HCT116 (cell line): ENCODE measurements around the gene ANKRD29. TPM values are rescaled to one million over a fixed set of nuclear protein-coding genes. Genes with fewer than 3 reads are reported as not detected.
"Not testable (repeated sequence)": the region's sequence is repeated elsewhere in the genome, so short reads cannot be mapped to it uniquely, and the experiment has no call there.

Source experiments
- ATAC-seq: fragments of 200-7000 bp; cut with Tn5 transposase; 2 replicates; pipeline ENCODE4 v1.9.1; 2020; ENCODE audit warnings: mild to moderate bottlenecking, moderate library complexity
- BruUV-seq: library from RNA; stranded (reverse); fragments of 400-500 nt; replicated peaks from 2 replicates; lab custom pipeline; 2021; lab: Mats Ljungman, UMichigan
- CTCF ChIA-PET: fragments of 300-600 bp; sonication (Branson Sonifier 250); formaldehyde crosslinking; loops from one replicate; lab custom pipeline; 2021; ENCODE audit warnings: antibody characterized with exemption; lab: Charles Lee
- POLR2A ChIA-PET: fragments of 300-600, 350-600 bp; sonication (Branson Sonifier 250); formaldehyde crosslinking; loops from one replicate; lab custom pipeline; 2021; ENCODE audit warnings: antibody characterized with exemption; lab: Charles Lee
- RAD21 ChIA-PET, 2 experiments: fragments of 300-600 bp; sonication (Branson Sonifier 250); formaldehyde crosslinking; loops; one replicate each; lab custom pipeline; 2023; ENCODE audit warnings: low total read pairs in 2 of 2; ENCODE audit not compliant: uncharacterized antibody in 2 of 2, unreplicated experiment in 2 of 2, low non-redundant PET in 1 of 2; lab: Charles Lee
- DNase-seq: peaks from one replicate; pipeline ENCODE4 v3.0.0-alpha.2; 2010; ENCODE audit warnings: low read depth, low spot score
- H2AFZ ChIP-seq: fragments of 200-600 bp; shearing (Covaris generic), sonication (generic); 2 replicates; pipeline ENCODE4 v1.6.1; 2017; ENCODE audit warnings: low read depth, mixed run types, mixed read lengths, antibody characterized with exemption, low read length; ENCODE audit not compliant: poor library complexity, severe bottlenecking
- H3K27ac ChIP-seq: 2 replicates; pipeline ENCODE4 v1.5.1; 2012; ENCODE audit warnings: low read depth, low read length
- H3K27me3 ChIP-seq: fragments of 200-600 bp; sonication (generic); 2 replicates; pipeline ENCODE4 v1.6.1; 2016; ENCODE audit warnings: mixed run types, low read length, mixed read lengths; ENCODE audit not compliant: insufficient read depth
- H3K36me3 ChIP-seq, 2 experiments: fragments of 200-500 bp in 1 of 2; fragments of 200-600 bp in 1 of 2; sonication (Bioruptor generic) in 1 of 2; sonication (generic) in 1 of 2; 2 replicates each; pipeline versions ENCODE4 v1.5.1 to v1.6.1; 2014 to 2016; ENCODE audit warnings: low read length in 2 of 2, inconsistent platforms in 1 of 2, mixed read lengths in 1 of 2, mixed run types in 1 of 2; ENCODE audit not compliant: insufficient read depth in 2 of 2, control insufficient read depth in 1 of 2
- H3K4me1 ChIP-seq, 2 experiments: fragments of 200-600 bp in 1 of 2; sonication (generic) in 1 of 2; 2 replicates each; pipeline versions ENCODE4 v1.5.1 to v1.6.1; 2012 to 2017; ENCODE audit warnings: low read length in 2 of 2, inconsistent platforms in 1 of 2, mild to moderate bottlenecking in 1 of 2, mixed read lengths in 1 of 2, mixed run types in 1 of 2, moderate library complexity in 1 of 2; ENCODE audit not compliant: insufficient read depth in 2 of 2, control insufficient read depth in 1 of 2
- H3K4me2 ChIP-seq: fragments of 200-600 bp; sonication (generic); 2 replicates; pipeline ENCODE4 v1.6.1; 2017; ENCODE audit warnings: mixed run types, low read length, mixed read lengths
- H3K4me3 ChIP-seq, 2 experiments: fragments of 200-600 bp in 1 of 2; sonication (generic) in 1 of 2; replicated peaks in 1 of 2; 2 replicates each; pipeline ENCODE4 v1.5.1; 2011 to 2016; ENCODE audit warnings: low read length in 2 of 2, control low read depth in 1 of 2, low read depth in 1 of 2, mild to moderate bottlenecking in 1 of 2, mixed read lengths in 1 of 2, mixed run types in 1 of 2
- H3K79me2 ChIP-seq: fragments of 200-600 bp; sonication (generic); 2 replicates; pipeline ENCODE4 v1.6.1; 2017; ENCODE audit warnings: mild to moderate bottlenecking, mixed run types, low read length, moderate library complexity, mixed read lengths; ENCODE audit not compliant: insufficient read depth
- H3K9ac ChIP-seq: fragments of 200-600 bp; sonication (generic); 2 replicates; pipeline ENCODE4 v1.6.1; 2016; ENCODE audit warnings: low read length, mixed read lengths
- H3K9me2 ChIP-seq: fragments of 200-600 bp; sonication (generic), shearing (Covaris generic); 2 replicates; pipeline ENCODE4 v1.6.1; 2017; ENCODE audit warnings: mixed run types, mild to moderate bottlenecking, moderate library complexity; ENCODE audit not compliant: insufficient read depth
- H3K9me3 ChIP-seq, 2 experiments: fragments of 200-500 bp in 1 of 2; fragments of 200-600 bp in 1 of 2; sonication (Bioruptor generic) in 1 of 2; sonication (generic) in 1 of 2; 2 replicates each; pipeline ENCODE4 v1.6.1; 2014 to 2017; ENCODE audit warnings: low read length in 2 of 2, mixed read lengths in 2 of 2, inconsistent platforms in 1 of 2, low read depth in 1 of 2, mild to moderate bottlenecking in 1 of 2, mixed run types in 1 of 2, moderate library complexity in 1 of 2; ENCODE audit not compliant: control insufficient read depth in 1 of 2, insufficient read depth in 1 of 2
- H4K20me1 ChIP-seq: fragments of 200-600 bp; sonication (generic), shearing (Covaris generic); 2 replicates; pipeline ENCODE4 v1.6.1; 2017; ENCODE audit warnings: mixed run types, mild to moderate bottlenecking, moderate library complexity; ENCODE audit not compliant: insufficient read depth
- CEBPB ChIP-seq: IDR thresholded peaks from 2 replicates; pipeline ENCODE4 v1.6.1; 2012; ENCODE audit warnings: low read depth
- ELF1 ChIP-seq: IDR thresholded peaks from 2 replicates; pipeline ENCODE4 v1.6.1; 2012; ENCODE audit warnings: low read depth, borderline replicate concordance
- SRF ChIP-seq: IDR thresholded peaks from 2 replicates; pipeline ENCODE4 v1.6.1; 2012; ENCODE audit warnings: low read depth
- TCF7L2 ChIP-seq: IDR thresholded peaks from 2 replicates; pipeline ENCODE4 v1.7.0; 2011; ENCODE audit warnings: borderline replicate concordance, inconsistent platforms; ENCODE audit not compliant: insufficient read depth, insufficient read length; ENCODE audit errors: extremely low read depth
- intact Hi-C: fragments of 100-400 bp; cut with micrococcal nuclease; formaldehyde crosslinking; loops from 2 replicates; pipeline ENCODE4 v1.10.0; 2022
- total RNA-seq: library from RNA; stranded (reverse); gene quantifications from one replicate; pipeline ENCODE4 v1.2.1, GENCODE V29; 2021; ENCODE audit not compliant: unreplicated experiment
- TF ChIP-seq, protein P1 (sequence below): IDR thresholded peaks from 2 replicates; pipeline ENCODE4 v1.6.1; 2011; ENCODE audit warnings: mild to moderate bottlenecking, low read length, moderate library complexity; ENCODE audit not compliant: insufficient replicate concordance; ENCODE audit errors: extremely low read depth
- TF ChIP-seq, protein P2 (sequence below), 3 experiments: fragments of 200-600 bp in 1 of 3; sonication (generic) in 1 of 3; IDR thresholded peaks in 2 of 3; conservative IDR thresholded peaks in 1 of 3; 2 replicates each; pipeline ENCODE4 v1.5.1; 2012 to 2017; ENCODE audit warnings: low read depth in 2 of 3, low read length in 2 of 3, antibody characterized with exemption in 1 of 3, borderline replicate concordance in 1 of 3, control low read depth in 1 of 3, mild to moderate bottlenecking in 1 of 3, mixed read lengths in 1 of 3, mixed run types in 1 of 3, moderate library complexity in 1 of 3; ENCODE audit not compliant: insufficient read depth in 1 of 3
- TF ChIP-seq, protein P3 (sequence below): IDR thresholded peaks from 2 replicates; pipeline ENCODE4 v1.6.1; 2012

Gene ANKRD29
- total RNA-seq, 1 experiment from 2014 or later: 8.8 TPM

DNA sequence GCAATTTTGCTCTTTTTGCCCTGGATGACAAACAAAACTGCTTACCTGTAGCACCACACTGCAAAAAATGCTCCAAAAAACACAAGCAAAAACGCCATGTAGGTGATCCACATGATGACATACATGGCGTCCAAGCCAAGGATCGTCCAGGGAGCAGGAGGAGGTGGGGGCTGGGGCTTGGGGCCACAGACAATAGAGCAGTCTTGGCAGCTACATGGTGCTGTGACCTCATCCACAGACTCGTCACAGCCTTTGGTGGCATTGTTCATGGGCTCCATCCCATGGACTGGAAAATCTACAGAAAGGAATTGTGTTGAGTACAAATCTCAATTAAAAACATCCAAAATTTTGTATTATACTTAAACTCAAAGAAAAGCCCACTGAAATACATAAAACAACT lies 102.5 kb downstream of the ANKRD29 start:
- Histone ChIP-seq H2AFZ (no peak overlapping the region), H3K9me3 (no peaks in the 10 kb centered on the region), H3K79me2 (no peaks in the 10 kb centered on the region), H3K4me3 (no peak overlapping the region), H3K36me3 (peaks cover 22 to 37% of the 10 kb centered on the region in 2 experiments), H3K27ac (no peak overlapping the region), H3K9me2 (no peaks in the 10 kb centered on the region), H3K4me2 (no peak overlapping the region), H3K27me3 (no peaks in the 10 kb centered on the region), H3K9ac (no peak overlapping the region), H4K20me1 (no peaks in the 10 kb centered on the region), H3K4me1 (no peaks in the 10 kb centered on the region)
- ChIA-PET CTCF (no interaction called here), POLR2A (no interaction called here), RAD21 (no interaction called here)
- ATAC-seq (no peak), DNase-seq (no peak)
- intact Hi-C loops: no loop called here
- BruUV-seq: no TSS peak
- TF ChIP-seq, protein P1, sequence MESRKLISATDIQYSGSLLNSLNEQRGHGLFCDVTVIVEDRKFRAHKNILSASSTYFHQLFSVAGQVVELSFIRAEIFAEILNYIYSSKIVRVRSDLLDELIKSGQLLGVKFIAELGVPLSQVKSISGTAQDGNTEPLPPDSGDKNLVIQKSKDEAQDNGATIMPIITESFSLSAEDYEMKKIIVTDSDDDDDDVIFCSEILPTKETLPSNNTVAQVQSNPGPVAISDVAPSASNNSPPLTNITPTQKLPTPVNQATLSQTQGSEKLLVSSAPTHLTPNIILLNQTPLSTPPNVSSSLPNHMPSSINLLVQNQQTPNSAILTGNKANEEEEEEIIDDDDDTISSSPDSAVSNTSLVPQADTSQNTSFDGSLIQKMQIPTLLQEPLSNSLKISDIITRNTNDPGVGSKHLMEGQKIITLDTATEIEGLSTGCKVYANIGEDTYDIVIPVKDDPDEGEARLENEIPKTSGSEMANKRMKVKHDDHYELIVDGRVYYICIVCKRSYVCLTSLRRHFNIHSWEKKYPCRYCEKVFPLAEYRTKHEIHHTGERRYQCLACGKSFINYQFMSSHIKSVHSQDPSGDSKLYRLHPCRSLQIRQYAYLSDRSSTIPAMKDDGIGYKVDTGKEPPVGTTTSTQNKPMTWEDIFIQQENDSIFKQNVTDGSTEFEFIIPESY: no peak
- no peak for TF ChIP-seq SRF
- TF ChIP-seq ELF1: no peak
- TF ChIP-seq TCF7L2: no peak
- TF ChIP-seq, protein P2, sequence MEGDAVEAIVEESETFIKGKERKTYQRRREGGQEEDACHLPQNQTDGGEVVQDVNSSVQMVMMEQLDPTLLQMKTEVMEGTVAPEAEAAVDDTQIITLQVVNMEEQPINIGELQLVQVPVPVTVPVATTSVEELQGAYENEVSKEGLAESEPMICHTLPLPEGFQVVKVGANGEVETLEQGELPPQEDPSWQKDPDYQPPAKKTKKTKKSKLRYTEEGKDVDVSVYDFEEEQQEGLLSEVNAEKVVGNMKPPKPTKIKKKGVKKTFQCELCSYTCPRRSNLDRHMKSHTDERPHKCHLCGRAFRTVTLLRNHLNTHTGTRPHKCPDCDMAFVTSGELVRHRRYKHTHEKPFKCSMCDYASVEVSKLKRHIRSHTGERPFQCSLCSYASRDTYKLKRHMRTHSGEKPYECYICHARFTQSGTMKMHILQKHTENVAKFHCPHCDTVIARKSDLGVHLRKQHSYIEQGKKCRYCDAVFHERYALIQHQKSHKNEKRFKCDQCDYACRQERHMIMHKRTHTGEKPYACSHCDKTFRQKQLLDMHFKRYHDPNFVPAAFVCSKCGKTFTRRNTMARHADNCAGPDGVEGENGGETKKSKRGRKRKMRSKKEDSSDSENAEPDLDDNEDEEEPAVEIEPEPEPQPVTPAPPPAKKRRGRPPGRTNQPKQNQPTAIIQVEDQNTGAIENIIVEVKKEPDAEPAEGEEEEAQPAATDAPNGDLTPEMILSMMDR (IDR thresholded peaks at IDR 0.05 in 2 of 3, conservative IDR thresholded peaks at IDR 0.05 in 1 of 3; ENCODE audit: borderline replicate concordance in 1 of 3, insufficient read depth in 1 of 3, low read depth in 2 of 3, low read length in 2 of 3): no peak
- TF ChIP-seq, protein P3, sequence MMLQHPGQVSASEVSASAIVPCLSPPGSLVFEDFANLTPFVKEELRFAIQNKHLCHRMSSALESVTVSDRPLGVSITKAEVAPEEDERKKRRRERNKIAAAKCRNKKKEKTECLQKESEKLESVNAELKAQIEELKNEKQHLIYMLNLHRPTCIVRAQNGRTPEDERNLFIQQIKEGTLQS: no peak
- TF ChIP-seq CEBPB: no peak

DNA sequence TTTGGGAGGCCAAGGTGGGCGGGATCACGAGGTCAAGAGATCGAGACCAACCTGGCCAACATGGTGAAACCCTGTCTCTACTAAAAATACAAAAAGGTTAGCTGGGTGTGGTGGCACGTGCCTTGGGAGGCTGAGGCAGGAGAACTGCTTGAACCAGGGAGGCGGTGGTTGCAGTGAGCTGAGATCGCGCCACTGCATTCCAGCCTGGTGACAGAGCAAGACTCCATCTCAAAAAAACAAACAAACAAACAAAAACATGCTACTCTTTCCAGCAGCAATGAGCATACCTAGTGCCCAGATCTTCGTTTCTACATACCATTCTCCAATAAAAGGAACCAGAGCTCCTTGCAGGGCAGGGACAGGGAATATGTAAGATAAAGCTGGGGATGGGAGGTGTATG lies 105.2 kb downstream of the ANKRD29 start:
- H3K27ac ChIP-seq, BruUV-seq, H3K4me3 ChIP-seq, intact Hi-C loops, H3K9me2 ChIP-seq, H3K79me2 ChIP-seq, H3K4me2 ChIP-seq, DNase-seq, RAD21 ChIA-PET, H3K9ac ChIP-seq, H3K9me3 ChIP-seq, ATAC-seq, H3K27me3 ChIP-seq, H2AFZ ChIP-seq, H3K4me1 ChIP-seq, POLR2A ChIA-PET, H4K20me1 ChIP-seq: not testable (repeated sequence)
- peaks cover 33 to 49% of the 10 kb centered on the region in 2 experiments for H3K36me3 ChIP-seq
- CTCF ChIA-PET: interaction anchor here (0.5 kb wide), 1 partner anchor 15 kb away, joined by 3 read pairs; no protein-coding TSS in a partner anchor
